ENCODE data around the gene GMFB.
"Not testable (repeated sequence)": the region's sequence is repeated elsewhere in the genome, so short reads cannot be mapped to it uniquely, and the experiment has no call there.

The GMFB gene

GRCh38 chr14:54457609-54457996, 31.2 kb downstream of the GMFB start:
- DNase-seq = no peak

- DNase-seq = not testable (repeated sequence)
These were observed 31.8 kb downstream of the GMFB start for GRCh38 chr14:54456820-54457608.

- DNase-seq = no peak
These were observed 33.4 kb downstream of the GMFB start for GRCh38 chr14:54455363-54455762.

- DNase-seq = not testable (repeated sequence)
These were observed 34.8 kb downstream of the GMFB start for GRCh38 chr14:54453990-54454389.

- DNase-seq = no peak
These were observed 35.5 kb downstream of the GMFB start for GRCh38 chr14:54453252-54453651.

GRCh38 chr14:54451961-54452360, 36.8 kb downstream of the GMFB start:
- DNase-seq = no peak

GRCh38 chr14:54451121-54451601, 37.6 kb downstream of the GMFB start:
- no peak for DNase-seq

- no peak for DNase-seq
These were observed 38.2 kb downstream of the GMFB start for GRCh38 chr14:54450535-54450934.

GRCh38 chr14:54447231-54447692, 41.5 kb downstream of the GMFB start:
- DNase-seq = no peak

- no peak for DNase-seq
These were observed 42.6 kb downstream of the GMFB start for GRCh38 chr14:54446161-54446693.

GRCh38 chr14:54444681-54445080, 44.1 kb downstream of the GMFB start:
- DNase-seq = no peak

- DNase-seq = no peak
These were observed 44.8 kb downstream of the GMFB start for GRCh38 chr14:54443981-54444380.

- not testable (repeated sequence) for DNase-seq
These were observed 45.8 kb downstream of the GMFB start for GRCh38 chr14:54442961-54443360.

GRCh38 chr14:54440873-54441868, 47.6 kb downstream of the GMFB start, which contains the start of gene CNIH1:
TSS of gene CNIH1 (minus strand) at chr14:54441374. CDS start at chr14:54441327, 47 bp downstream.
- DNase-seq = peak; percentile 42 to 87

GRCh38 chr14:54440476-54440872, 48.3 kb downstream of the GMFB start:
- DNase-seq = no peak

GRCh38 chr14:54440037-54440436, 48.7 kb downstream of the GMFB start:
- no peak for DNase-seq

- no peak for DNase-seq
These were observed 50.1 kb downstream of the GMFB start for GRCh38 chr14:54438703-54439102.

- DNase-seq = not testable (repeated sequence)
These were observed 50.8 kb downstream of the GMFB start for GRCh38 chr14:54437954-54438353.

GRCh38 chr14:54435500-54435981, 53.2 kb downstream of the GMFB start:
- no peak for DNase-seq

- DNase-seq = no peak
These were observed 60.3 kb downstream of the GMFB start for GRCh38 chr14:54428527-54428926.

- DNase-seq = no peak
These were observed 60.9 kb downstream of the GMFB start for GRCh38 chr14:54427871-54428270.

GRCh38 chr14:54425537-54426274, 63.1 kb downstream of the GMFB start:
- DNase-seq = no peak

Measured in SW 1271 (cell line).